Astrocyte (in vitro differentiated cells and primary cell): ENCODE measurements around the gene EIF5A. TPM values are rescaled to one million over a fixed set of nuclear protein-coding genes. Genes with fewer than 3 reads are reported as not detected.
A peak's percentile ranks its signal among the peaks of the same experiment; 100 is the strongest.

Source experiments
- DNase-seq: peaks from one replicate; pipeline ENCODE4 v3.0.0-alpha.2; 2010; ENCODE audit warnings: low read depth
- FAIRE-seq: peaks from 2 replicates; lab custom pipeline; 2011; peaks lifted over from hg19 to GRCh38; lab: Jason Lieb, UNC
- H2AFZ ChIP-seq: 2 replicates; pipeline ENCODE4 v1.6.0; 2012; ENCODE audit warnings: low read depth, low read length, inconsistent platforms
- H3K27ac ChIP-seq: 2 replicates; pipeline ENCODE4 v1.5.1; 2011; ENCODE audit warnings: low read depth, low read length, inconsistent platforms
- H3K27me3 ChIP-seq: 2 replicates; pipeline ENCODE4 v1.6.0; 2011; ENCODE audit warnings: low read length, inconsistent platforms; ENCODE audit not compliant: insufficient read depth
- H3K36me3 ChIP-seq: 2 replicates; pipeline ENCODE4 v1.5.1; 2011; ENCODE audit warnings: low read length, inconsistent platforms; ENCODE audit not compliant: insufficient read depth
- H3K4me1 ChIP-seq: 2 replicates; pipeline ENCODE4 v1.5.1; 2011; ENCODE audit warnings: low read length, inconsistent platforms; ENCODE audit not compliant: insufficient read depth
- H3K4me2 ChIP-seq: 2 replicates; pipeline ENCODE4 v1.6.0; 2012; ENCODE audit warnings: low read length, inconsistent platforms
- H3K4me3 ChIP-seq: 2 replicates; pipeline ENCODE4 v1.5.1; 2011; ENCODE audit warnings: low read depth, mild to moderate bottlenecking, low read length, inconsistent platforms; ENCODE audit not compliant: insufficient read depth
- H3K79me2 ChIP-seq: 2 replicates; pipeline ENCODE4 v1.6.0; 2012; ENCODE audit warnings: mild to moderate bottlenecking, low read length, inconsistent platforms; ENCODE audit not compliant: insufficient read depth
- H3K9ac ChIP-seq: 2 replicates; pipeline ENCODE4 v1.6.0; 2012; ENCODE audit warnings: mild to moderate bottlenecking, low read length, inconsistent platforms
- H3K9me3 ChIP-seq: 2 replicates; pipeline ENCODE4 v1.5.1; 2012; ENCODE audit warnings: low read depth, mild to moderate bottlenecking, low read length, inconsistent platforms; ENCODE audit not compliant: insufficient read depth
- H4K20me1 ChIP-seq: 2 replicates; pipeline ENCODE4 v1.6.0; 2012; ENCODE audit warnings: low read length, inconsistent platforms; ENCODE audit not compliant: insufficient read depth
- H3K27ac Mint-ChIP-seq: one replicate; pipeline ENCODE4 v1.8.0; 2021; ENCODE audit warnings: mild to moderate bottlenecking, mixed read lengths; ENCODE audit not compliant: unreplicated experiment
- H3K27me3 Mint-ChIP-seq: one replicate; pipeline ENCODE4 v1.8.0; 2021; ENCODE audit warnings: low read depth, mixed read lengths; ENCODE audit not compliant: unreplicated experiment
- H3K36me3 Mint-ChIP-seq: one replicate; pipeline ENCODE4 v1.8.0; 2021; ENCODE audit warnings: low read depth, mixed read lengths; ENCODE audit not compliant: unreplicated experiment
- H3K4me1 Mint-ChIP-seq: one replicate; pipeline ENCODE4 v1.8.0; 2021; ENCODE audit warnings: low read depth, mixed read lengths; ENCODE audit not compliant: unreplicated experiment
- H3K4me3 Mint-ChIP-seq: one replicate; pipeline ENCODE4 v1.8.0; 2021; ENCODE audit warnings: mild to moderate bottlenecking, moderate library complexity, mixed read lengths; ENCODE audit not compliant: unreplicated experiment
- H3K9me3 Mint-ChIP-seq: one replicate; pipeline ENCODE4 v1.8.0; 2021; ENCODE audit warnings: mild to moderate bottlenecking, mixed read lengths; ENCODE audit not compliant: unreplicated experiment
- EZH2 ChIP-seq: IDR thresholded peaks from 2 replicates; pipeline ENCODE4 v1.6.1; 2012; ENCODE audit warnings: mild to moderate bottlenecking, low read length, inconsistent platforms; ENCODE audit not compliant: insufficient read depth
- total RNA-seq: library from RNA; stranded (reverse); gene quantifications from 2 replicates; pipeline ENCODE4 v1.2.1, GENCODE V29; 2021
- TF ChIP-seq, protein P1 (sequence below): IDR thresholded peaks from 2 replicates; pipeline ENCODE4 v1.5.1; 2011; ENCODE audit warnings: low read depth, mild to moderate bottlenecking, inconsistent platforms, low read length, moderate library complexity; ENCODE audit not compliant: insufficient read depth

The EIF5A gene
- total RNA-seq, 1 donor from 2014 or later, result 915 TPM

DNA sequence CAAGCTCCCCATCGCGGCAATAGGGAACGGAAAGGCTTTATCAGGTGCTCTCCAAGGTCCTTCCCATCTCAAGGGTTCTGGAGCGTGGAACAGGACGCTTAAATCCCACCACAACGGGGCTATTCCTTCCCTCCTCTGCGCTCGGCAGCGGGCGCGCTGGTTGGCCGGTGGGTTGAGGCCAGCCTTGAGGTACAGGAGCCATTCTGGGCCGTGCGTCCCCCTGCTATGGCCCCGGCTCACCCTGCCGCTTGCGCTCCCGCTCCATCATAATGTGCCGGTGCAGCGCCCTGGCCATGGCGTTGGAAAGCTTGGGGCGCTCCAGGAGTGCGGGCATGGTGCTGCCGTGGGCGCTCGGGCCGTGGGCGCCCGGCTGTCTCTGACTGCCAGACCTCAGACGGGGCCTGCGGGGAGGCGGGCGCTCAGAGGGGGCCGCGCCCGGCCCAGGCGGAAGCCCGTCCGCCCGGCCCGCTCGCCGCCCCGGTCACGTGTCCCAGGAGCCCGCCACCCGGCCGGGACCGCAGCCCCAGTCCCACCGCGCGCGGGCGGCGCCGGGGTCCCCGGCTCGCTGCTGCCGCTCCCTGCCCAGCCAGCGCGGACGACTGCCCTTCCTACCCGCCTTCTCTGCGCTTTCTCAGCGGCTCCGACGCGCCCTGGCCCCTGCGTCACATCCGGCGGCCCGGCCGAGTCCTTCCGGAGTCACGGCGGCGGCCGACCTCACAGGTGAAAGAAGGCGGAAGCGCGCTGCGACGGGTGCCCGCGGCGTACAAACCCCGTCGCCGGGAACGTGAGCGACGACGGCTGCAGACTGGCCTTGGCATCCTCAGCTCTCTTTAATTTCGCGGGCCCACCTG, 7.5 kb downstream of the EIF5A start, which contains the start of gene GPS2:
GPS2 (minus strand) TSS at position 642 of the 851 bp plus-strand sequence; CDS start at position 334, 308 bp downstream.
- H3K4me1 Mint-ChIP-seq, result peaks cover 42% of the 10 kb centered on the region

DNA sequence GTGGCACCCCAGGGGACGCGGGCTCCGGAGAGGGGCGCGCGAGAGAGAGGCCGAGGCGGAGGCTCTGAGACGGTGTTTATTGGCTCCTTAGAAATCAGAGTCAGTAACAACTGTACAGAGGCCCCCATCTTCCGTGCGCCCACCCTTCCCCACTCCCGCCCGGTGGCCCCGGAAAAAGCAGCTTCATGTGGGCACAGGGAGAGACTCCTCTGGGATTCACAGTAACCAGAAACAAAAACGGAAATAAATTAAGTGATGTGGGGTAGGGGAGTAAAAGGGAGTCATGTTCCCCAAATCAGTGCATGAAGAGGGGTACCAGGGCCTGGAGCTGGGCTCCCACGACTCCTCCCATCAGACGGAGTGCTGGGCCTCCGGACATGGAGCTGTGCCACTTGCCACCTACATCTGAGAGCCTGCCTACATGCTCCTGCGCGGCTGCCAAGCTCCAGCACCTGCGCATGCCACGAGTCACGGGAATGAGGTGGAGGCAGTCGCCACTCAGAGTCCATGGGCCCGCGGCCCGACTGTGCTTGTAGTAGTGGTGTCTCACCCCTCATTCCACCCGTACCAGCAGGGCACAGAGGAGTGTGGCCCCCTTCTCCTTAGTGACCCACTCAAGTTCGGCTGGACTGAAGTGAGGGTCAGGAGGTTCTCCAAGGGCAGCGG, 8.3 kb downstream of the EIF5A start:
- H3K27ac ChIP-seq, result peak overlapping the region; percentile 80
- H3K4me2 ChIP-seq, result peak overlapping the region; percentile 95
- H3K79me2 ChIP-seq, result peaks cover 33% of the 10 kb centered on the region
- H3K4me3 ChIP-seq, result peak overlapping the region; percentile 80
- peaks cover 20% of the 10 kb centered on the region for H3K4me1 ChIP-seq
- peaks cover 39% of the 10 kb centered on the region for H4K20me1 ChIP-seq
- H3K9me3 ChIP-seq, result no peaks in the 10 kb centered on the region
- Mint-ChIP-seq H3K9me3 (no peaks in the 10 kb centered on the region), H3K27me3 (no peaks in the 10 kb centered on the region), H3K27ac (peak overlapping the region; percentile 83), H3K4me1 (peaks cover 34% of the 10 kb centered on the region), H3K36me3 (peaks cover 19% of the 10 kb centered on the region), H3K4me3 (peak overlapping the region; percentile 82)
- H3K27me3 ChIP-seq, result no peaks in the 10 kb centered on the region
- H2AFZ ChIP-seq, result peak overlapping the region; percentile 85
- DNase-seq (no peak), FAIRE-seq (no peak)
- peaks cover 29% of the 10 kb centered on the region for H3K36me3 ChIP-seq
- no peak for TF ChIP-seq EZH2
- H3K9ac ChIP-seq, result peak overlapping the region; percentile 81

More for the DNA sequence above, 7.5 kb downstream of the EIF5A start, which contains the start of gene GPS2:
- Histone ChIP-seq H3K4me1 (peaks cover 22% of the 10 kb centered on the region), H3K27ac (peak within 1 kb of the TSS; percentile 80), H2AFZ (peak within 1 kb of the TSS; percentile 85), H4K20me1 (peaks cover 46% of the 10 kb centered on the region), H3K9me3 (no peaks in the 10 kb centered on the region), H3K9ac (peak within 1 kb of the TSS; percentile 81), H3K79me2 (peaks cover 41% of the 10 kb centered on the region), H3K4me2 (peak within 1 kb of the TSS; percentile 95), H3K27me3 (no peaks in the 10 kb centered on the region), H3K36me3 (peaks cover 35% of the 10 kb centered on the region), H3K4me3 (peak within 1 kb of the TSS; percentile 80)
- Mint-ChIP-seq H3K27ac (peak within 1 kb of the TSS; percentile 92), H3K9me3 (no peaks in the 10 kb centered on the region), H3K36me3 (peaks cover 25% of the 10 kb centered on the region), H3K4me3 (peak within 1 kb of the TSS; percentile 94), H3K27me3 (no peaks in the 10 kb centered on the region)
- TF ChIP-seq, protein P1, sequence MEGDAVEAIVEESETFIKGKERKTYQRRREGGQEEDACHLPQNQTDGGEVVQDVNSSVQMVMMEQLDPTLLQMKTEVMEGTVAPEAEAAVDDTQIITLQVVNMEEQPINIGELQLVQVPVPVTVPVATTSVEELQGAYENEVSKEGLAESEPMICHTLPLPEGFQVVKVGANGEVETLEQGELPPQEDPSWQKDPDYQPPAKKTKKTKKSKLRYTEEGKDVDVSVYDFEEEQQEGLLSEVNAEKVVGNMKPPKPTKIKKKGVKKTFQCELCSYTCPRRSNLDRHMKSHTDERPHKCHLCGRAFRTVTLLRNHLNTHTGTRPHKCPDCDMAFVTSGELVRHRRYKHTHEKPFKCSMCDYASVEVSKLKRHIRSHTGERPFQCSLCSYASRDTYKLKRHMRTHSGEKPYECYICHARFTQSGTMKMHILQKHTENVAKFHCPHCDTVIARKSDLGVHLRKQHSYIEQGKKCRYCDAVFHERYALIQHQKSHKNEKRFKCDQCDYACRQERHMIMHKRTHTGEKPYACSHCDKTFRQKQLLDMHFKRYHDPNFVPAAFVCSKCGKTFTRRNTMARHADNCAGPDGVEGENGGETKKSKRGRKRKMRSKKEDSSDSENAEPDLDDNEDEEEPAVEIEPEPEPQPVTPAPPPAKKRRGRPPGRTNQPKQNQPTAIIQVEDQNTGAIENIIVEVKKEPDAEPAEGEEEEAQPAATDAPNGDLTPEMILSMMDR, result no peak
- TF ChIP-seq EZH2, result no peak
- peak; percentile 58 for DNase-seq
- no peak for FAIRE-seq

DNA sequence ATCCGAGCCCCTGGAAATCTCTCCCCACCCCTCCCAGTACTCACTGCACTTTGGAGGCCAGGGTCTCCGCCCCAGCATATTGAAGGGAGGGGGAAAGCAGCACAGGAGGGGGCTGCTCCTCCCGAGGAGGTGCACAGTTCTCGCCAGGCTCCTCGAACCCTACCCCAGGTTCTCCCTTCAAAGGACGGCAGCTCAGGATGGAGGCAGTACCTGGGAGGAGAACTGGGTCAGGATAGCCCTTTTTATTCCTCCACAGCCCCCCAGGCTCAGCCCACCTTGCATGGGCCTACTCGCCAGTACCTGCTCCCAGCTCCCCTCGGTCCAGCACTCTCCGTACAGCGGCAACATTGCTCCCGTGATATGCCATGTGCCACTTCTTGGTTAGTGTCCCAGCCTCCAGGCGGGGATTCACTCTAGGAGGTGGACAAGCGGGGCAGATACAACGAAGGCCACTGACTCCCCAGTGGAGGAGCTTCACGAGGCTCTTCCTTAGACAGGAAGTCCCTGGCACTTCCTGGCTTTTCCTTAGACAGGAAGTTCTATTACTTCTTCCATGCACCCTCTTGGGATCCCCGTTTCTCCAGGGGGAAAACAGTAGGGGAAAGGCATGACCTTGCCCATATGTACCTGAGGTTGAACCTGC, 9.9 kb downstream of the EIF5A start:
- no peaks in the 10 kb centered on the region for H3K27me3 Mint-ChIP-seq
- H3K36me3 ChIP-seq, result peaks cover 21% of the 10 kb centered on the region
- FAIRE-seq (no peak), DNase-seq (no peak)
- H3K27ac Mint-ChIP-seq, result no peak overlapping the region
- peaks cover 20% of the 10 kb centered on the region for H3K4me1 ChIP-seq
- no peaks in the 10 kb centered on the region for H3K9me3 ChIP-seq
- H3K4me1 Mint-ChIP-seq, result peaks cover 24% of the 10 kb centered on the region
- no peak overlapping the region for H3K27ac ChIP-seq
- no peaks in the 10 kb centered on the region for H3K9me3 Mint-ChIP-seq
- no peak overlapping the region for H3K9ac ChIP-seq
- H3K4me3 Mint-ChIP-seq, result no peak overlapping the region
- H2AFZ ChIP-seq, result no peak overlapping the region
- TF ChIP-seq, protein P1, result no peak
- TF ChIP-seq EZH2, result no peak
- no peak overlapping the region for H3K4me2 ChIP-seq
- peaks cover 24% of the 10 kb centered on the region for H3K36me3 Mint-ChIP-seq
- H4K20me1 ChIP-seq, result peaks cover 26% of the 10 kb centered on the region
- H3K79me2 ChIP-seq, result peaks cover 21% of the 10 kb centered on the region
- H3K27me3 ChIP-seq, result no peaks in the 10 kb centered on the region
- no peak overlapping the region for H3K4me3 ChIP-seq
